Astrocyte of the hippocampus (primary cell): ENCODE results near the gene MSANTD7.

Experiments used
- DNase-seq: peaks from one replicate; pipeline ENCODE4 v3.0.0; 2011; ENCODE audit warnings: low read depth, low spot score

The MSANTD7 gene

DNA sequence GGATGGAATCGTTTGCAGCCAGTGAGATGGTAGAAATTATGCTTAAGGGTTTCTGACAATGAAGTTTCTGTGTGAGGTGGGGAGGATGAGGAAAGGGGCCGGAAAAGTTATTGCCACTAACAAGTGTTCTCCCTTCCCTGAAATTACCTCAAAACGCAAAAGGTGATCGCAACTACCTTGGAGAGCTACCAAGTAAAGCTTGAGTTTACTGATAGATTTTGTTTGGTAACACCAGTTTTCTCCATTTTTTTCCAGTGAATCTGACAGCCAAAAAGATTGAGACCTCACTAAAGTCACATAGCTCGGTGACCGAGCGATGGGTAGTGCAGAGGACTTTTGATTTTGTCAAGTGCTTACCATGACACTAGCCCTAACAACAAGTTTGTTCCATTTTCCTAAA lies 42.1 kb downstream of the MSANTD7 start:
- peak; percentile 30 for DNase-seq

DNA sequence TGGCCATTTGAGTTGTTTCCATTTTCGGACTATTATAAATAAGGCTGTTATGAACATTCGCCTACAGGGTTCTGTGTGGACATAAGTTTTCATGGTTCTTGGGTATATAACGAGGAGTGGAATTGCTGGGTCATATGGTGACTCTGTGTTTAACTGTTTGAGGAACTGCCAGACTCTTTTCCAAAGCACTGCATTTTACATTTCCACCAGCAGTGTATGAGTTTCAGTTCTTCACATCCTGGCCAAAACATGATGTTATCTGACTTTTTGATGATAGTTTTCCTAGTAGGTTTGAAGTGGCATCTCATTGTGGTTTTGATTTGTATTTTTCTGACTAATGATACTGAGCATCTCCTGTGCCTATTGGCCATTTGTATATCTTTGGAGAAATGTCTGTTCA lies 46.0 kb downstream of the MSANTD7 start:
- DNase-seq: no peak
